GM18507 (cell line): Measurements from ENCODE around the gene CSRP1.

ENCODE experiments used
- DNase-seq: peaks from one replicate; pipeline ENCODE4 v3.0.0; 2011; ENCODE audit warnings: low read depth; ENCODE audit not compliant: insufficient read length; ENCODE audit errors: extremely low spot score
- FAIRE-seq: peaks from 2 replicates; lab custom pipeline; 2011; peaks lifted over from hg19 to GRCh38; lab: Jason Lieb, UNC

Gene CSRP1

DNA sequence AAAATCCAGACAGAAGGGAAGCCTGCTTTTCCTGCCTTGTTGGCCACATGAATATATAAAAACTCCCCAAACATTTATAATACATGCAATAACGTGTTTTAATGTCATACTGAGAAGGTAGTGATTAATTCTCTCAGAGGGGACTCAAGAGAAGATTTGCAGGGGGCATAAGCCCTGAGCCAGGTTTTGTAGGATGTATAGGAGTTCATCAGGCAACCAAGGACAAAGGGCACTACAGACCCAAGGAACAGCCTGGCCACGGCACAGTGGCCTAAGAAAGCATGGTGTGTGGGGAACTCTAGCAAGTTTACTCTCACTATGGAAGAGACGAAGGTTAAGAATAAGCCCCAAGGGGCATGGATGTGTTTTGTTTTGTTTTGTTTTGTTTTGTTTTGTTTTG, 70.0 kb downstream of the CSRP1 start:
- FAIRE-seq (no peak), DNase-seq (no peak)

DNA sequence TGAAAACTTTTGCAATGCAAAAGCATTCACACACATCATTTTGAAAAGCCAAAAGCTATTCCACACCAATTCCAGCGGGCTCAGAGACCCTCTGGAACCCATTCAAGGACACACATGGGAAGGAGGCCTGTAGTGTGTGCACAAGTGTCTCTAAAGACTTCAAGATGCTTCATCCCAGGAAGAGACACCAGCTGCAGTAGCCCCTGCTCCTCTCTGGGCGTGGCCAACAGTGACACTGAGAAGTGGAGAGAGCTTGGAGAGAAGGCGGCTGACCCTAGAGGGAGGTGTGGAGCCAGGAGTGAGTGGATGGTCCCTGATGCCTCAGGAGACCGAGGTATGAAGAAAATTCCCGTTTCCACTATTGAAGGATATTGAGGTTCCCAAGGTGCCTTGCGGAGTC, 70.5 kb downstream of the CSRP1 start:
- DNase-seq (no peak), FAIRE-seq (no peak)

DNA sequence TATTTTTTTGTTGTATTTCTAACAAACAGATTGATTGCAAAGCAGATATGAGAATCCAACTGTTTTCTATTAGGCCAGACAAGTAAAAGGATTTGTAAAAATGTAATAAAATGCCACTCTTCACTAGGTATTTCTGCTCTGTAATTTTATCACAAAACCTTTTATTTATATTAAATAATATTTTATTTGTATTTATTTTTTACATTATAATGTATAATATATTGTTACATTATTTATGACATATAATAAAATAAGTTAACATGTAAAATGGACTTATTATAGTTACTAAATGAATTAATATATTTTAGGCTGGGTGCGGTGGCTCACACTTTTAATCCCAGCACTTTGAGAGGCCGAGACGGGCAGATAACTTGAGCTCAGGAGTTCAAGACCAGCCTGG, 72.7 kb downstream of the CSRP1 start:
- no peak for FAIRE-seq
- DNase-seq: no peak

DNA sequence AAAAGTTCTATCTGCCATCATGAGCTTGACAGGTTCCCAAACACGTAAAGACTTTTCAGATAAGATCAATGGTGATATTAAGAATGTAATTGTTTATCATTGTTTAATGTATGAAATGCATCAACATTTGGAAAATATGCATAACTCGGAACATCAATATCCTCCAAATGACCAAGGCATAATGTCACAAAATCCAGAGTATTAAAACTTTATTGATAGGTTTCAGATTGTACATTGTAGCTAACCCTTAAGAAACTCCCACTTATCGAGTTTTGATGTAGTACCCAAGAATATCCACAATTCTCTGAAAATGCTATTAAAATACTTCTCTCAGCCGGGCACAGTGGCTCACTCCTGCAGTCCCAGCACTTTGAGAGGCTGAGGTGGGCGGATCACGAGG, 73.3 kb downstream of the CSRP1 start:
- DNase-seq (no peak), FAIRE-seq (no peak)
